MM.1S (cell line): ENCODE measurements around the gene C1QTNF6.
"Not testable (repeated sequence)": the region's sequence is repeated elsewhere in the genome, so short reads cannot be mapped to it uniquely, and the experiment has no call there.

Source experiments
- DNase-seq: peaks from one replicate; pipeline ENCODE4 v3.0.0-alpha.2; 2015
- H2AFZ ChIP-seq: fragments of 300-600 bp; sonication (generic); 2 replicates; pipeline ENCODE4 v1.6.0; 2016; ENCODE audit warnings: antibody characterized with exemption, low read length
- H3F3A ChIP-seq: fragments of 300-600 bp; sonication (generic); 2 replicates; pipeline ENCODE4 v1.6.1; 2016; ENCODE audit warnings: mild to moderate bottlenecking, antibody characterized with exemption, low read length, moderate library complexity, mixed read lengths; ENCODE audit not compliant: insufficient read depth
- H3K27ac ChIP-seq: fragments of 300-600 bp; sonication (generic); 2 replicates; pipeline ENCODE4 v1.5.1; 2016; ENCODE audit warnings: mild to moderate bottlenecking, low read length
- H3K27me3 ChIP-seq: fragments of 300-600 bp; sonication (generic); replicated peaks from 2 replicates; pipeline ENCODE4 v1.6.0; 2016; ENCODE audit warnings: low read length; ENCODE audit not compliant: insufficient read depth
- H3K36me3 ChIP-seq: fragments of 300-600 bp; sonication (generic); replicated peaks from 2 replicates; pipeline ENCODE4 v1.6.1; 2016; ENCODE audit warnings: mild to moderate bottlenecking, low read length, mixed read lengths; ENCODE audit not compliant: insufficient read depth
- H3K4me1 ChIP-seq: fragments of 300-600 bp; sonication (generic); 2 replicates; pipeline ENCODE4 v1.6.1; 2016; ENCODE audit warnings: low read length, mixed read lengths
- H3K4me2 ChIP-seq: fragments of 300-600 bp; sonication (generic); 2 replicates; pipeline ENCODE4 v1.6.0; 2016; ENCODE audit warnings: low read depth, low read length
- H3K4me3 ChIP-seq: fragments of 300-600 bp; sonication (generic); 2 replicates; pipeline ENCODE4 v1.5.1; 2016; ENCODE audit warnings: low read length, mixed read lengths
- H3K79me2 ChIP-seq: fragments of 300-600 bp; sonication (generic); 2 replicates; pipeline ENCODE4 v1.6.1; 2016; ENCODE audit warnings: mixed run types, low read length, mixed read lengths
- H3K9ac ChIP-seq: fragments of 300-600 bp; sonication (generic); 2 replicates; pipeline ENCODE4 v1.6.1; 2016; ENCODE audit warnings: low read length, mixed read lengths
- H3K9me2 ChIP-seq: fragments of 300-600 bp; sonication (generic); replicated peaks from 2 replicates; pipeline ENCODE4 v1.6.1; 2016; ENCODE audit warnings: mild to moderate bottlenecking, low read length, mixed read lengths; ENCODE audit not compliant: insufficient read depth
- H3K9me3 ChIP-seq: fragments of 300-600 bp; sonication (generic); replicated peaks from 2 replicates; pipeline ENCODE4 v1.6.1; 2016; ENCODE audit warnings: mild to moderate bottlenecking, low read length, mixed read lengths; ENCODE audit not compliant: insufficient read depth
- H4K20me1 ChIP-seq: fragments of 300-600 bp; sonication (generic); 2 replicates; pipeline ENCODE4 v1.6.1; 2016; ENCODE audit warnings: mild to moderate bottlenecking, low read length, moderate library complexity, mixed read lengths; ENCODE audit not compliant: insufficient read depth
- EZH2 ChIP-seq: fragments of 300-600 bp; sonication (generic); optimal IDR thresholded peaks from 2 replicates; pipeline ENCODE3; 2017; ENCODE audit warnings: low read depth, mild to moderate bottlenecking, antibody characterized with exemption, low read length, mixed read lengths
- EZH2phosphoT487 ChIP-seq: fragments of 300-600 bp; sonication (generic); IDR thresholded peaks from 2 replicates; pipeline ENCODE4 v1.6.1; 2018; ENCODE audit warnings: antibody characterized with exemption, low read length
- TF ChIP-seq, protein P1 (sequence below): fragments of 300-600 bp; sonication (generic); IDR thresholded peaks from 2 replicates; pipeline ENCODE4 v1.5.1; 2016; ENCODE audit warnings: antibody characterized with exemption, low read length, mixed read lengths

The C1QTNF6 gene

GRCh38 chr22:37233751-37234631, 45.9 kb upstream of the C1QTNF6 start:
- Histone ChIP-seq H3K27ac (peak overlapping the region; percentile 34; the same call in 1 of the 2 replicates), H3F3A (peaks cover 78% of the 10 kb centered on the region), H3K79me2 (peaks cover 88% of the 10 kb centered on the region), H3K9me3 (no peaks in the 10 kb centered on the region), H3K4me1 (peaks cover 89% of the 10 kb centered on the region), H3K27me3 (no peaks in the 10 kb centered on the region), H3K36me3 (peaks cover 9% of the 10 kb centered on the region; the same call in 1 of the 2 replicates), H3K9ac (no peak overlapping the region), H4K20me1 (0 out of 2 replicates have a peak, but pooled peaks cover 2% of the 10 kb centered on the region), H3K4me2 (no peak overlapping the region), H3K9me2 (no peaks in the 10 kb centered on the region), H2AFZ (no peak overlapping the region), H3K4me3 (no peak overlapping the region)
- no peak for DNase-seq
- TF ChIP-seq, protein P1, sequence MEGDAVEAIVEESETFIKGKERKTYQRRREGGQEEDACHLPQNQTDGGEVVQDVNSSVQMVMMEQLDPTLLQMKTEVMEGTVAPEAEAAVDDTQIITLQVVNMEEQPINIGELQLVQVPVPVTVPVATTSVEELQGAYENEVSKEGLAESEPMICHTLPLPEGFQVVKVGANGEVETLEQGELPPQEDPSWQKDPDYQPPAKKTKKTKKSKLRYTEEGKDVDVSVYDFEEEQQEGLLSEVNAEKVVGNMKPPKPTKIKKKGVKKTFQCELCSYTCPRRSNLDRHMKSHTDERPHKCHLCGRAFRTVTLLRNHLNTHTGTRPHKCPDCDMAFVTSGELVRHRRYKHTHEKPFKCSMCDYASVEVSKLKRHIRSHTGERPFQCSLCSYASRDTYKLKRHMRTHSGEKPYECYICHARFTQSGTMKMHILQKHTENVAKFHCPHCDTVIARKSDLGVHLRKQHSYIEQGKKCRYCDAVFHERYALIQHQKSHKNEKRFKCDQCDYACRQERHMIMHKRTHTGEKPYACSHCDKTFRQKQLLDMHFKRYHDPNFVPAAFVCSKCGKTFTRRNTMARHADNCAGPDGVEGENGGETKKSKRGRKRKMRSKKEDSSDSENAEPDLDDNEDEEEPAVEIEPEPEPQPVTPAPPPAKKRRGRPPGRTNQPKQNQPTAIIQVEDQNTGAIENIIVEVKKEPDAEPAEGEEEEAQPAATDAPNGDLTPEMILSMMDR, result no peak
- TF ChIP-seq EZH2phosphoT487, result no peak
- no peak for TF ChIP-seq EZH2

DNA sequence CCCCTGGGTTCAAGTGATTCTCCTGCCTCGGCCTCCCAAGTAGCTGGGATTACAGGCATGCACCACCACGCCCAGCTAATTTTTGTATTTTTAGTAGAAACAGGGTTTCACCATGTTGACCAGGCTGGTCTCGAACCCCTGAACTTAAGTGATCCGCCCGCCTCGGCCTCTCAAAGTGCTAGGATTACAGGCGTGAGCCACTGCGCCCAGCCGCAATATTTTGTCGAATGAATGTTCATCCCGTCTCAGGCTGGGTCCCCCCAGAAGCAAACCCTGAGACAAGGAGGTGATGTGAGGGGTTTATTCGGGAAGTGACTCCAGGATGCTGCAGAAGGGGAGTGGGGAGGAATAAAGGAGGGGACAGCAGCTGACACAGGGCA, 45.3 kb upstream of the C1QTNF6 start:
- not testable (repeated sequence) for H3K4me2 ChIP-seq, H3K27me3 ChIP-seq, H2AFZ ChIP-seq, H4K20me1 ChIP-seq, H3K9ac ChIP-seq, H3K4me3 ChIP-seq, H3K9me2 ChIP-seq, DNase-seq, H3K9me3 ChIP-seq
- H3K36me3 ChIP-seq, result peaks cover 14% of the 10 kb centered on the region; the same call in 1 of the 2 replicates
- peaks cover 79% of the 10 kb centered on the region for H3F3A ChIP-seq
- peaks cover 88% of the 10 kb centered on the region for H3K79me2 ChIP-seq
- H3K27ac ChIP-seq, result peak overlapping the region; percentile 10; the same call in 1 of the 2 replicates
- peaks cover 90% of the 10 kb centered on the region for H3K4me1 ChIP-seq

GRCh38 chr22:37232140-37232998, 44.3 kb upstream of the C1QTNF6 start:
- Histone ChIP-seq H4K20me1 (no peaks in the 10 kb centered on the region), H3K27ac (peak overlapping the region; percentile 99; the same call in 1 of the 2 replicates), H3K9me2 (no peaks in the 10 kb centered on the region), H3K27me3 (no peaks in the 10 kb centered on the region), H3K9ac (peak overlapping the region; percentile 55; the same call in 1 of the 2 replicates), H3K4me3 (no peak overlapping the region), H3K36me3 (peaks cover 18% of the 10 kb centered on the region), H2AFZ (no peak overlapping the region), H3F3A (peaks cover 88% of the 10 kb centered on the region), H3K4me1 (peaks cover 88% of the 10 kb centered on the region), H3K4me2 (peak overlapping the region; percentile 72), H3K79me2 (peaks cover 88% of the 10 kb centered on the region), H3K9me3 (no peaks in the 10 kb centered on the region)
- no peak for DNase-seq
- TF ChIP-seq EZH2 (no peak), EZH2phosphoT487 (no peak)
- TF ChIP-seq, protein P1, result no peak
